Smooth muscle cell (in vitro differentiated cells): ENCODE measurements around the gene PDX1. TPM values are rescaled to one million over a fixed set of nuclear protein-coding genes. Genes with fewer than 3 reads are reported as not detected.

Experiments used
- DNase-seq: peaks from one replicate; lab custom pipeline; 2025; ENCODE audit not compliant: unreplicated experiment; lab: John Stamatoyannopoulos, UW
- H2AFZ ChIP-seq: fragments of 200-600 bp; sonication (generic); 2 replicates; pipeline ENCODE4 v1.6.0; 2016; ENCODE audit warnings: antibody characterized with exemption, low read depth, mild to moderate bottlenecking
- H3F3A ChIP-seq: fragments of 200-600 bp; sonication (generic); 2 replicates; pipeline ENCODE4 v1.6.0; 2017; ENCODE audit warnings: antibody characterized with exemption, low read depth
- H3K27ac ChIP-seq: fragments of 200-600 bp; sonication (generic); 2 replicates; pipeline ENCODE4 v1.5.1; 2016; ENCODE audit warnings: low read depth, mild to moderate bottlenecking
- H3K27me3 ChIP-seq: fragments of 200-600 bp; sonication (generic); 2 replicates; pipeline ENCODE4 v1.6.1; 2016; ENCODE audit warnings: low read depth, mild to moderate bottlenecking
- H3K36me3 ChIP-seq: fragments of 200-600 bp; sonication (generic); 2 replicates; pipeline ENCODE4 v1.5.1; 2016; ENCODE audit warnings: low read depth
- H3K4me1 ChIP-seq: fragments of 200-600 bp; sonication (generic); 2 replicates; pipeline ENCODE4 v1.5.1; 2016; ENCODE audit warnings: low read depth
- H3K4me2 ChIP-seq: fragments of 200-600 bp; sonication (generic); 2 replicates; pipeline ENCODE4 v1.6.0; 2016; ENCODE audit warnings: mild to moderate bottlenecking
- H3K4me3 ChIP-seq: fragments of 200-600 bp; sonication (generic); 2 replicates; pipeline ENCODE4 v1.5.1; 2016; ENCODE audit warnings: mild to moderate bottlenecking
- H3K79me2 ChIP-seq: fragments of 200-600 bp; sonication (generic); 2 replicates; pipeline ENCODE4 v1.6.0; 2016; ENCODE audit warnings: low read depth, mild to moderate bottlenecking
- H3K9ac ChIP-seq: fragments of 200-600 bp; sonication (generic); 2 replicates; pipeline ENCODE4 v1.6.0; 2016; ENCODE audit warnings: low read depth
- H3K9me3 ChIP-seq: fragments of 200-600 bp; sonication (generic); replicated peaks from 2 replicates; pipeline ENCODE4 v1.5.1; 2016; ENCODE audit warnings: low read depth
- H4K20me1 ChIP-seq: fragments of 200-600 bp; sonication (generic); 2 replicates; pipeline ENCODE4 v1.6.0; 2016; ENCODE audit warnings: low read depth
- WGBS: methylation state at CpG from one replicate; pipeline ENCODE4 v1.1.7; 2016; ENCODE audit warnings: low lambda C conversion rate; 5-methylcytosine and 5-hydroxymethylcytosine counted together
- polyA plus RNA-seq: library from polyadenylated mRNA; unstranded; fragments of >200 nt; fragmentation: Nextera tagmentation; extraction: Ambion mirVana; gene quantifications from 2 replicates; pipeline ENCODE4 v1.2.1, GENCODE V29; 2016
- total RNA-seq: library from RNA; depleted of rRNA; stranded (reverse); fragments of >200 nt; gene quantifications from 2 replicates; pipeline ENCODE4 v1.2.3, GENCODE V29; 2014
- TF ChIP-seq, protein P1 (sequence below): fragments of 200-600 bp; sonication (generic); IDR thresholded peaks from 2 replicates; pipeline ENCODE4 v1.5.1; 2017; ENCODE audit warnings: borderline replicate concordance, mild to moderate bottlenecking, antibody characterized with exemption; ENCODE audit not compliant: insufficient read depth, poor library complexity, severe bottlenecking

The PDX1 gene
- total and polyA plus RNA-seq, 2 experiments from 2014 or later: not detected

DNA sequence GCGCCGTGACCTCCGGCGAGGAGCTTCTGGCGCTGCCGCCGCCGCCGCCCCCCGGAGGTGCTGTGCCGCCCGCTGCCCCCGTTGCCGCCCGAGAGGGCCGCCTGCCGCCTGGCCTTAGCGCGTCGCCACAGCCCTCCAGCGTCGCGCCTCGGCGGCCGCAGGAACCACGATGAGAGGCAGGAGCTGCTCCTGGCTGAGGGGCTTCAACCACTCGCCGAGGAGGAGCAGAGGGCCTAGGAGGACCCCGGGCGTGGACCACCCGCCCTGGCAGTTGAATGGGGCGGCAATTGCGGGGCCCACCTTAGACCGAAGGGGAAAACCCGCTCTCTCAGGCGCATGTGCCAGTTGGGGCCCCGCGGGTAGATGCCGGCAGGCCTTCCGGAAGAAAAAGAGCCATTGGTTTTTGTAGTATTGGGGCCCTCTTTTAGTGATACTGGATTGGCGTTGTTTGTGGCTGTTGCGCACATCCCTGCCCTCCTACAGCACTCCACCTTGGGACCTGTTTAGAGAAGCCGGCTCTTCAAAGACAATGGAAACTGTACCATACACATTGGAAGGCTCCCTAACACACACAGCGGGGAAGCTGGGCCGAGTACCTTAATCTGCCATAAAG, 4.8 kb downstream of the PDX1 start:
- Histone ChIP-seq H3K4me3 (no peak overlapping the region), H2AFZ (no peak overlapping the region), H3K4me2 (no peak overlapping the region), H3K9me3 (no peaks in the 10 kb centered on the region), H3K36me3 (no peaks in the 10 kb centered on the region), H3K27ac (no peak overlapping the region), H4K20me1 (no peaks in the 10 kb centered on the region), H3K27me3 (peaks cover 100% of the 10 kb centered on the region), H3F3A (no peaks in the 10 kb centered on the region), H3K4me1 (peaks cover 7% of the 10 kb centered on the region), H3K9ac (no peak overlapping the region), H3K79me2 (no peaks in the 10 kb centered on the region)
- no peak for DNase-seq
- 4% methylated on average over 43 of the region's 46 CpGs for WGBS
- TF ChIP-seq, protein P1, sequence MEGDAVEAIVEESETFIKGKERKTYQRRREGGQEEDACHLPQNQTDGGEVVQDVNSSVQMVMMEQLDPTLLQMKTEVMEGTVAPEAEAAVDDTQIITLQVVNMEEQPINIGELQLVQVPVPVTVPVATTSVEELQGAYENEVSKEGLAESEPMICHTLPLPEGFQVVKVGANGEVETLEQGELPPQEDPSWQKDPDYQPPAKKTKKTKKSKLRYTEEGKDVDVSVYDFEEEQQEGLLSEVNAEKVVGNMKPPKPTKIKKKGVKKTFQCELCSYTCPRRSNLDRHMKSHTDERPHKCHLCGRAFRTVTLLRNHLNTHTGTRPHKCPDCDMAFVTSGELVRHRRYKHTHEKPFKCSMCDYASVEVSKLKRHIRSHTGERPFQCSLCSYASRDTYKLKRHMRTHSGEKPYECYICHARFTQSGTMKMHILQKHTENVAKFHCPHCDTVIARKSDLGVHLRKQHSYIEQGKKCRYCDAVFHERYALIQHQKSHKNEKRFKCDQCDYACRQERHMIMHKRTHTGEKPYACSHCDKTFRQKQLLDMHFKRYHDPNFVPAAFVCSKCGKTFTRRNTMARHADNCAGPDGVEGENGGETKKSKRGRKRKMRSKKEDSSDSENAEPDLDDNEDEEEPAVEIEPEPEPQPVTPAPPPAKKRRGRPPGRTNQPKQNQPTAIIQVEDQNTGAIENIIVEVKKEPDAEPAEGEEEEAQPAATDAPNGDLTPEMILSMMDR: no peak

DNA sequence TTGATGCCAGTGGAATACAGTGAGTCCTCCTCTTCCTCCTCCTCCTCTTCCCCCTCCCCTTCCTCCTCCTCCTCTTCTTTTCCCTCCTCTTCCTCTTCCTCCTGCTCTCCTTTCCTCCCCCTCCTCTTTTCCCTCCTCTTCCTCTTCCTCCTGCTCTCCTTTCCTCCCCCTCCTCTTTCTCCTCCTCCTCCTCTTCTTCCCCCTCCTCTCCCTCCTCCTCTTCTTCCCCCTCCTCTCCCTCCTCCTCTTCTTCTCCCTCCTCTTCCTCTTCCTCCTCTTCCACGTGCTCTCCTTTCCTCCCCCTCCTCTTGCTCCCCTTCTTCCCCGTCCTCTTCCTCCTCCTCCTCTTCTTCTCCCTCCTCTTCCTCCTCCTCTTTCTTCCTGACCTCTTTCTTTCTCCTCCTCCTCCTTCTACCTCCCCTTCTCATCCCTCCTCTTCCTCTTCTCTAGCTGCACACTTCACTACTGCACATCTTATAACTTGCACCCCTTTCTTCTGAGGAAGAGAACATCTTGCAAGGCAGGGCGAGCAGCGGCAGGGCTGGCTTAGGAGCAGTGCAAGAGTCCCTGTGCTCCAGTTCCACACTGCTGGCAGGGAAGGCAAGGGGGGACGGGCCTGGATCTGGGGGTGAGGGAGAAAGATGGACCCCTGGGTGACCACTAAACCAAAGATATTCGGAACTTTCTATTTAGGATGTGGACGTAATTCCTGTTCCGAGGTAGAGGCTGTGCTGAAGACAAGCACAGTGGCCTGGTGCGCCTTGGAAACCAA, 5.6 kb downstream of the PDX1 start:
- WGBS: 43% methylated on average over 9 of the region's 9 CpGs
- Histone ChIP-seq H3K79me2 (no peaks in the 10 kb centered on the region), H3K27me3 (peaks cover 100% of the 10 kb centered on the region), H3K4me1 (peaks cover 4% of the 10 kb centered on the region), H3F3A (no peaks in the 10 kb centered on the region), H3K9ac (no peak overlapping the region), H3K9me3 (no peaks in the 10 kb centered on the region), H3K27ac (no peak overlapping the region), H3K36me3 (no peaks in the 10 kb centered on the region), H3K4me2 (no peak overlapping the region), H4K20me1 (no peaks in the 10 kb centered on the region), H3K4me3 (no peak overlapping the region), H2AFZ (no peak overlapping the region)
- TF ChIP-seq, protein P1: no peak
- no peak for DNase-seq

DNA sequence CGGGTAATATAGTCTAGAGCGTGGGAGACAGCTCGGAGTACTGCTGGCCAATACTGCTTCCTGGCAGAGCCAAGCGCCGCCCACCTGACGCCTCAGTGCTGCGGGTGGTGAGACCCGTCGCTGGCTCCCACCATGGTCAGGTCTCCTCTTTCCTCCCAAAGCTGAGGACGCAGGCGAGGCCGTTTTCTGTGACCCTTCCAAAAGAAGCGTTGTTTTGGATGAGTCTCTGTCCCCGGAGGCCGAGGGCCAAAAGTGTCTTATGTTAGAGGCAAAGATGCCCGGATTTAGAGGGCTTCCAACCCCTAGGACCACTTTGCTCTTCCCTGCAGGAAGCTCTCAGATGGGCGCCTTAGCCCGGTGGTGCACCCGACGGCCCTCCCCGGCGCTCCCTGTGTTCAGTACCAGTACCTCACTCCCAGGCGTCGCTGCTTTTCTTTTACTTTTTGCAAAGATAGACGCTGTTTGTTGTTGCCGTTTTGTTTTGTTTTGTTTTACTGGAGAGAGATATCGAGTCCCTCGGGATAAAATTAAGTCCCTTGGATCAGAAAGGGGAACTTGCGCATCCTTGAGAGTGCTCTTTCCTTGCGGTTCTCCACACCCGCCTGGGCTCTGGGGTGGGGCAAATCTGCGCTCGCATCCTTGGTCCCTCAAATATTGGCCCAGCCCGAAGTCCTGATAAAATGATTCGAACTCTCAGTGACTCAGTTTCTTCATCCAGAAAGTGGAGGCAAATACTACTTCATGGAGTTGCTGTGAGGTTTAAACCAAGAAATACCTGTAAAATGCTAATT, 7.0 kb downstream of the PDX1 start:
- 12% methylated on average over 35 of the region's 35 CpGs for WGBS
- TF ChIP-seq, protein P1: no peak
- Histone ChIP-seq H3K4me3 (no peak overlapping the region), H3K9me3 (no peaks in the 10 kb centered on the region), H3K36me3 (no peaks in the 10 kb centered on the region), H2AFZ (no peak overlapping the region), H3K79me2 (no peaks in the 10 kb centered on the region), H3K27ac (no peak overlapping the region), H4K20me1 (no peaks in the 10 kb centered on the region), H3K4me1 (no peaks in the 10 kb centered on the region), H3K4me2 (no peak overlapping the region), H3F3A (no peaks in the 10 kb centered on the region), H3K27me3 (peaks cover 100% of the 10 kb centered on the region), H3K9ac (no peak overlapping the region)
- no peak for DNase-seq
